ENCODE measurements around the gene ASNS. TPM values are rescaled to one million over a fixed set of nuclear protein-coding genes. Genes with fewer than 3 reads are reported as not detected.

The ASNS gene
- total and polyA plus RNA-seq, 3 donors from 2014 or later: 31.7 to 73.6 (median 54.1) TPM

- Histone ChIP-seq H3K4me1 (peaks cover 3% of the 10 kb centered on the region), H3K9me3 (no peaks in the 10 kb centered on the region), H3K27ac (no peak overlapping the region), H3K36me3 (ENCODE audit: low read depth, missing control alignments) (no peaks in the 10 kb centered on the region), H3K27me3 (no peaks in the 10 kb centered on the region), H3K4me3 (no peak overlapping the region)
- intact Hi-C loops (cut with DNase I; ENCODE audit: low total_unique reads): no loop called here
- no peak for TF ChIP-seq POLR2A (IDR thresholded peaks at IDR 0.05)
- no peak for TF ChIP-seq CTCF (IDR thresholded peaks at IDR 0.05)
- WGBS, 2 donors: 80% methylated on average over 3 of the region's 3 CpGs
- DNase-seq: no peak
These were observed 1.4 kb upstream of the ASNS start for GRCh38 chr7:97873606-97874005.

GRCh38 chr7:97871659-97872024 is 566 bp downstream of the ASNS start:
- H3K4me1 ChIP-seq: peaks cover 3% of the 10 kb centered on the region
- H3K36me3 ChIP-seq (ENCODE audit: low read depth, missing control alignments): no peaks in the 10 kb centered on the region
- peak overlapping the region; percentile 72 to 91 for H3K4me3 ChIP-seq
- no peak for DNase-seq
- TF ChIP-seq POLR2A (IDR thresholded peaks at IDR 0.05): no peak
- no peak for TF ChIP-seq CTCF (IDR thresholded peaks at IDR 0.05)
- H3K27ac ChIP-seq: peak overlapping the region; percentile 66 to 83
- no peaks in the 10 kb centered on the region for H3K9me3 ChIP-seq
- WGBS, 2 donors: 1 to 2% methylated on average over 21 of the region's 21 CpGs
- no peaks in the 10 kb centered on the region for H3K27me3 ChIP-seq
- intact Hi-C loops (cut with DNase I; ENCODE audit: low total_unique reads): no loop called here

- intact Hi-C loops (cut with DNase I; ENCODE audit: low total_unique reads): no loop called here
- no peak overlapping the region for H3K27ac ChIP-seq
- 93% methylated on average over 10 of the region's 10 CpGs for WGBS, 2 donors
- no peak overlapping the region for H3K4me3 ChIP-seq
- TF ChIP-seq POLR2A (IDR thresholded peaks at IDR 0.05): no peak
- H3K9me3 ChIP-seq: no peaks in the 10 kb centered on the region
- DNase-seq: no peak
- H3K4me1 ChIP-seq: peaks cover 3% of the 10 kb centered on the region
- no peaks in the 10 kb centered on the region for H3K36me3 ChIP-seq (ENCODE audit: low read depth, missing control alignments)
- H3K27me3 ChIP-seq: no peaks in the 10 kb centered on the region
These were observed 3.4 kb downstream of the ASNS start for GRCh38 chr7:97868788-97869187.

- intact Hi-C loops (cut with DNase I; ENCODE audit: low total_unique reads): no loop called here
- Histone ChIP-seq H3K27me3 (no peaks in the 10 kb centered on the region), H3K4me1 (peaks cover 3% of the 10 kb centered on the region), H3K36me3 (ENCODE audit: low read depth, missing control alignments) (no peaks in the 10 kb centered on the region), H3K9me3 (no peaks in the 10 kb centered on the region), H3K4me3 (no peak overlapping the region), H3K27ac (no peak overlapping the region)
- TF ChIP-seq POLR2A (IDR thresholded peaks at IDR 0.05) (no peak), CTCF (IDR thresholded peaks at IDR 0.05) (no peak)
- no peak for DNase-seq
These were observed 3.9 kb downstream of the ASNS start for GRCh38 chr7:97868314-97868713.

GRCh38 chr7:97865104-97865503 is 7.1 kb downstream of the ASNS start:
- H3K9me3 ChIP-seq: no peaks in the 10 kb centered on the region
- no peak overlapping the region for H3K4me3 ChIP-seq
- intact Hi-C loops (cut with DNase I; ENCODE audit: low total_unique reads): no loop called here
- no peaks in the 10 kb centered on the region for H3K36me3 ChIP-seq (ENCODE audit: low read depth, missing control alignments)
- H3K4me1 ChIP-seq: no peaks in the 10 kb centered on the region
- 84 to 90% methylated on average over 3 of the region's 3 CpGs for WGBS, 2 donors
- no peak for TF ChIP-seq POLR2A (IDR thresholded peaks at IDR 0.05)
- TF ChIP-seq CTCF (IDR thresholded peaks at IDR 0.05): no peak
- H3K27ac ChIP-seq: no peak overlapping the region
- no peaks in the 10 kb centered on the region for H3K27me3 ChIP-seq
- no peak for DNase-seq

Data from testis (tissue), 3 donors.